ENCODE measurements around the gene PTPRT.

GRCh38 chr20:42118409-42119125 lies 1071.1 kb downstream of the PTPRT start:
- TF ChIP-seq, protein P1, sequence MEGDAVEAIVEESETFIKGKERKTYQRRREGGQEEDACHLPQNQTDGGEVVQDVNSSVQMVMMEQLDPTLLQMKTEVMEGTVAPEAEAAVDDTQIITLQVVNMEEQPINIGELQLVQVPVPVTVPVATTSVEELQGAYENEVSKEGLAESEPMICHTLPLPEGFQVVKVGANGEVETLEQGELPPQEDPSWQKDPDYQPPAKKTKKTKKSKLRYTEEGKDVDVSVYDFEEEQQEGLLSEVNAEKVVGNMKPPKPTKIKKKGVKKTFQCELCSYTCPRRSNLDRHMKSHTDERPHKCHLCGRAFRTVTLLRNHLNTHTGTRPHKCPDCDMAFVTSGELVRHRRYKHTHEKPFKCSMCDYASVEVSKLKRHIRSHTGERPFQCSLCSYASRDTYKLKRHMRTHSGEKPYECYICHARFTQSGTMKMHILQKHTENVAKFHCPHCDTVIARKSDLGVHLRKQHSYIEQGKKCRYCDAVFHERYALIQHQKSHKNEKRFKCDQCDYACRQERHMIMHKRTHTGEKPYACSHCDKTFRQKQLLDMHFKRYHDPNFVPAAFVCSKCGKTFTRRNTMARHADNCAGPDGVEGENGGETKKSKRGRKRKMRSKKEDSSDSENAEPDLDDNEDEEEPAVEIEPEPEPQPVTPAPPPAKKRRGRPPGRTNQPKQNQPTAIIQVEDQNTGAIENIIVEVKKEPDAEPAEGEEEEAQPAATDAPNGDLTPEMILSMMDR (IDR thresholded peaks at IDR 0.05; ENCODE audit: low read length), result no peak
- TF ChIP-seq EZH2 (optimal IDR thresholded peaks at IDR 0.05; ENCODE audit: low read depth, low read length), result no peak

Measured in MM.1S (cell line).